Measurements from ENCODE around the gene GDF10. TPM values are rescaled to one million over a fixed set of nuclear protein-coding genes. Genes with fewer than 3 reads are reported as not detected.

The GDF10 gene
- total RNA-seq, 1 donor from 2014 or later: 14.5 TPM

- intact Hi-C loops (cut with DNase I): no loop called here
- Histone ChIP-seq H3K4me1 (peaks cover 7% of the 10 kb centered on the region), H3K4me3 (no peak overlapping the region), H3K36me3 (no peaks in the 10 kb centered on the region), H3K27me3 (ENCODE audit: low read depth) (peaks cover 9% of the 10 kb centered on the region), H3K9me3 (no peaks in the 10 kb centered on the region), H3K27ac (no peak overlapping the region)
- no peak for TF ChIP-seq CTCF (IDR thresholded peaks at IDR 0.05)
- DNase-seq: no peak
- no peak for ATAC-seq
These were observed 6.6 kb downstream of the GDF10 start for GRCh38 chr10:47306387-47307210.

GRCh38 chr10:47307381-47307780 lies 7.4 kb downstream of the GDF10 start:
- ATAC-seq: no peak
- DNase-seq: no peak
- Histone ChIP-seq H3K4me3 (no peak overlapping the region), H3K4me1 (peaks cover 7% of the 10 kb centered on the region), H3K27me3 (ENCODE audit: low read depth) (peaks cover 3% of the 10 kb centered on the region), H3K9me3 (no peaks in the 10 kb centered on the region), H3K36me3 (no peaks in the 10 kb centered on the region), H3K27ac (no peak overlapping the region)
- TF ChIP-seq CTCF (IDR thresholded peaks at IDR 0.05): no peak
- intact Hi-C loops (cut with DNase I): no loop called here

GRCh38 chr10:47308775-47309174 lies 8.8 kb downstream of the GDF10 start:
- no peak overlapping the region for H3K4me3 ChIP-seq
- DNase-seq (no peak), ATAC-seq (no peak)
- H3K36me3 ChIP-seq: peaks cover 4% of the 10 kb centered on the region
- H3K4me1 ChIP-seq: peaks cover 7% of the 10 kb centered on the region
- no peaks in the 10 kb centered on the region for H3K27me3 ChIP-seq (ENCODE audit: low read depth)
- H3K9me3 ChIP-seq: no peaks in the 10 kb centered on the region
- no peak overlapping the region for H3K27ac ChIP-seq
- intact Hi-C loops (cut with DNase I): no loop called here
- TF ChIP-seq CTCF (IDR thresholded peaks at IDR 0.05): no peak

- Histone ChIP-seq H3K9me3 (no peaks in the 10 kb centered on the region), H3K4me1 (peaks cover 7% of the 10 kb centered on the region), H3K27me3 (ENCODE audit: low read depth) (no peaks in the 10 kb centered on the region), H3K4me3 (no peak overlapping the region), H3K36me3 (peaks cover 4% of the 10 kb centered on the region), H3K27ac (no peak overlapping the region)
- no peak for DNase-seq
- peak; percentile 15 for TF ChIP-seq CTCF (IDR thresholded peaks at IDR 0.05)
- ATAC-seq: no peak
- intact Hi-C loops (cut with DNase I): loop anchor here (10.0 kb wide), 1 partner anchor 265 kb away; no protein-coding TSS in a partner anchor
These were observed 9.6 kb downstream of the GDF10 start for GRCh38 chr10:47309408-47310089.

GRCh38 chr10:47310090-47310505 lies 10.1 kb downstream of the GDF10 start:
- H3K27ac ChIP-seq: no peak overlapping the region
- H3K9me3 ChIP-seq: no peaks in the 10 kb centered on the region
- DNase-seq (no peak), ATAC-seq (no peak)
- TF ChIP-seq CTCF (IDR thresholded peaks at IDR 0.05): no peak
- peaks cover 4% of the 10 kb centered on the region for H3K36me3 ChIP-seq
- intact Hi-C loops (cut with DNase I): loop anchor here (10.0 kb wide), 1 partner anchor 265 kb away; no protein-coding TSS in a partner anchor
- H3K27me3 ChIP-seq (ENCODE audit: low read depth): no peaks in the 10 kb centered on the region
- no peak overlapping the region for H3K4me3 ChIP-seq
- H3K4me1 ChIP-seq: peaks cover 7% of the 10 kb centered on the region

Measured in lower lobe of right lung (tissue), 2 donors.